A673 (cell line): ENCODE data around the gene HDAC4. TPM values are rescaled to one million over a fixed set of nuclear protein-coding genes. Genes with fewer than 3 reads are reported as not detected.

Experiments
- BruUV-seq: library from RNA; stranded (reverse); fragments of 400-500 nt; replicated peaks from 2 replicates; lab custom pipeline; 2021; lab: Mats Ljungman, UMichigan
- CTCF ChIA-PET: fragments of 300-600 bp; sonication (Branson Sonifier 250); formaldehyde crosslinking; loops from one replicate; lab custom pipeline; 2022; ENCODE audit warnings: antibody characterized with exemption; lab: Charles Lee
- POLR2A ChIA-PET: fragments of 300-600 bp; sonication (Branson Sonifier 250); formaldehyde crosslinking; loops from one replicate; lab custom pipeline; 2022; ENCODE audit warnings: antibody characterized with exemption; ENCODE audit not compliant: low non-redundant PET; lab: Charles Lee
- DNase-seq: peaks from one replicate; pipeline ENCODE4 v3.0.0-alpha.2; 2015; ENCODE audit warnings: low spot score
- H3K27ac ChIP-seq: fragments of 200-600 bp; sonication (generic); 2 replicates; pipeline ENCODE4 v1.5.1; 2016; ENCODE audit warnings: mixed run types, low read depth, mild to moderate bottlenecking, mixed read lengths, antibody characterized with exemption, low read length; ENCODE audit not compliant: poor library complexity, severe bottlenecking
- H3K27me3 ChIP-seq: fragments of 200-600 bp; sonication (generic); replicated peaks from 2 replicates; pipeline ENCODE4 v1.6.1; 2017; ENCODE audit warnings: mixed run types, low read depth, mild to moderate bottlenecking, mixed read lengths, antibody characterized with exemption, low read length; ENCODE audit not compliant: insufficient read depth, poor library complexity
- H3K36me3 ChIP-seq: fragments of 200-600 bp; sonication (generic); 2 replicates; pipeline ENCODE4 v1.6.1; 2016; ENCODE audit warnings: mixed run types, mild to moderate bottlenecking, mixed read lengths, antibody characterized with exemption, low read length; ENCODE audit not compliant: insufficient read depth, poor library complexity, severe bottlenecking
- H3K4me1 ChIP-seq: fragments of 200-600 bp; sonication (generic); 2 replicates; pipeline ENCODE4 v1.6.1; 2017; ENCODE audit warnings: mixed run types, mild to moderate bottlenecking, mixed read lengths, antibody characterized with exemption, low read length; ENCODE audit not compliant: insufficient read depth, poor library complexity, severe bottlenecking
- H3K4me3 ChIP-seq: fragments of 200-600 bp; sonication (generic); 2 replicates; pipeline ENCODE4 v1.5.1; 2016; ENCODE audit warnings: low read depth, mixed run types, mild to moderate bottlenecking, mixed read lengths, low read length; ENCODE audit not compliant: poor library complexity, severe bottlenecking
- H3K9me3 ChIP-seq: fragments of 200-600 bp; sonication (generic); 2 replicates; pipeline ENCODE4 v1.6.1; 2016; ENCODE audit warnings: mixed run types, low read depth, mild to moderate bottlenecking, mixed read lengths, antibody characterized with exemption, low read length; ENCODE audit not compliant: poor library complexity, severe bottlenecking
- EZH2 ChIP-seq: fragments of 200-600 bp; sonication (generic); IDR thresholded peaks from 2 replicates; pipeline ENCODE4 v1.6.1; 2017; ENCODE audit warnings: borderline replicate concordance, low read depth, mild to moderate bottlenecking, mixed read lengths, antibody characterized with exemption, low read length; ENCODE audit not compliant: poor library complexity, severe bottlenecking
- intact Hi-C: fragments of 100-400 bp; cut with micrococcal nuclease; formaldehyde crosslinking; loops from one replicate; pipeline ENCODE4 v1.10.0; 2022; ENCODE audit not compliant: unreplicated experiment
- total RNA-seq: library from RNA; stranded (reverse); gene quantifications from 2 replicates; pipeline ENCODE4 v1.2.3, GENCODE V29; 2021
- TF ChIP-seq, protein P1 (sequence below): fragments of 300-800, 200-600 bp; sonication (generic); conservative IDR thresholded peaks from 2 replicates; pipeline ENCODE4 v1.5.1; 2017; ENCODE audit warnings: low read depth, mild to moderate bottlenecking, antibody characterized with exemption, low read length, moderate library complexity, mixed read lengths

HDAC4 gene
- total RNA-seq, 1 experiment from 2014 or later, result 40.0 TPM

DNA sequence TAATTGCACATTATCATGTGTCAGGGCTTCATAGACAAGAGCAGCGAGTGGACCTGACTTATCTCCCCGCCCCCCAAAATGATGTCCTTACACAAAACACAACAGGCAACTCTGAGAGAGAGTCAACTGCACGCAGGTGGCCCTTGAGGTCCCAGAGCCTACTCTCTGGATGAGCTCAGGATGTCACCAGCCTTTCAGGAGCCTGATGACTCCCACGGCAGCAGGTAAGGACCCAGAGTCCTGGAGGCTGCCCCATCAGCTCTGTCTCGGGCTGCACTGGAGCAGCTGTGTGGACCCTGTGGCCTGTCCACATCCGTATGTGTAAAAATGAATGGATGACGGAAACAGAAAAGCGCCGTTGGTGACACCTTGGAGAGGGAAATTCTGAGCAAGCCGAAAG, 130.9 kb downstream of the HDAC4 start:
- TF ChIP-seq, protein P1, sequence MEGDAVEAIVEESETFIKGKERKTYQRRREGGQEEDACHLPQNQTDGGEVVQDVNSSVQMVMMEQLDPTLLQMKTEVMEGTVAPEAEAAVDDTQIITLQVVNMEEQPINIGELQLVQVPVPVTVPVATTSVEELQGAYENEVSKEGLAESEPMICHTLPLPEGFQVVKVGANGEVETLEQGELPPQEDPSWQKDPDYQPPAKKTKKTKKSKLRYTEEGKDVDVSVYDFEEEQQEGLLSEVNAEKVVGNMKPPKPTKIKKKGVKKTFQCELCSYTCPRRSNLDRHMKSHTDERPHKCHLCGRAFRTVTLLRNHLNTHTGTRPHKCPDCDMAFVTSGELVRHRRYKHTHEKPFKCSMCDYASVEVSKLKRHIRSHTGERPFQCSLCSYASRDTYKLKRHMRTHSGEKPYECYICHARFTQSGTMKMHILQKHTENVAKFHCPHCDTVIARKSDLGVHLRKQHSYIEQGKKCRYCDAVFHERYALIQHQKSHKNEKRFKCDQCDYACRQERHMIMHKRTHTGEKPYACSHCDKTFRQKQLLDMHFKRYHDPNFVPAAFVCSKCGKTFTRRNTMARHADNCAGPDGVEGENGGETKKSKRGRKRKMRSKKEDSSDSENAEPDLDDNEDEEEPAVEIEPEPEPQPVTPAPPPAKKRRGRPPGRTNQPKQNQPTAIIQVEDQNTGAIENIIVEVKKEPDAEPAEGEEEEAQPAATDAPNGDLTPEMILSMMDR, result no peak
- TF ChIP-seq EZH2, result no peak
- H3K4me3 ChIP-seq, result no peak overlapping the region
- no peak for DNase-seq
- H3K9me3 ChIP-seq, result no peaks in the 10 kb centered on the region
- peaks cover 72% of the 10 kb centered on the region for H3K4me1 ChIP-seq
- H3K27me3 ChIP-seq, result no peaks in the 10 kb centered on the region
- intact Hi-C loops, result no loop called here
- CTCF ChIA-PET, result no interaction called here
- H3K36me3 ChIP-seq, result no peaks in the 10 kb centered on the region
- POLR2A ChIA-PET, result no interaction called here
- BruUV-seq, result no TSS peak
- no peak overlapping the region for H3K27ac ChIP-seq

DNA sequence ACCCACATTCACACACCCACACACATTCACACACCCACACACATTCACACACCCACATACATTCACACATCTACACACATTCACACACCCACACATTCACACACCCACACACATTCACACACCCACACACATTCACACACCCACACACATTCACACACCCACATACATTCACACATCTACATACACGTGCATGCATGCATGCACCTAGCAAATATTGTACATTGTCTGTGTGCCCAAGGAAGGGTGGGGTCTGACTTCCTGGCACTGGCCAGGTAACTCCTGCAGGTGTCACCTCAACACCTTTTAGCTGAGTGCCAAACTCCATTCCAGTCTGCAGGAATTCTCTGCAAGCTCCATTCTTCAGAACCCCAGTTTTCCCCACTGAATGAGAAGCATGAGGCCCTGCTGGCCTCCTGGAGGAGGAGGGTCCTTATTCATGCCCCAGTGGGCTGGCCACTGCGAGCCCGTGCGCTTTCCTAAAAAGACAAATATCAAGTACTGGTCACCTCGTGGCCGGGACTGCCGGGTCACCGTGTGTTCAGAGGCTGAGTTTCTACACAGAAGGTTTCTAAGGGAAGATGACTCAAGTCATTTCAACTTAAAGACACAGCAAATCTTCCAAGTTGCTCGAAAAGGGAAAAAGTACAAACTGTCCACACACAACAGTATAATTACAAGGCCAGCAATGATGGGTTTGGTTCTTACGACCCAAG, 131.5 kb downstream of the HDAC4 start:
- intact Hi-C loops, result no loop called here
- no peak for DNase-seq
- CTCF ChIA-PET, result no interaction called here
- POLR2A ChIA-PET, result no interaction called here
- H3K27me3 ChIP-seq, result no peaks in the 10 kb centered on the region
- H3K4me3 ChIP-seq, result no peak overlapping the region
- no peak overlapping the region for H3K27ac ChIP-seq
- no peaks in the 10 kb centered on the region for H3K36me3 ChIP-seq
- H3K4me1 ChIP-seq, result peaks cover 72% of the 10 kb centered on the region
- no TSS peak for BruUV-seq
- H3K9me3 ChIP-seq, result no peaks in the 10 kb centered on the region
- TF ChIP-seq, protein P1, result no peak
- TF ChIP-seq EZH2, result no peak

DNA sequence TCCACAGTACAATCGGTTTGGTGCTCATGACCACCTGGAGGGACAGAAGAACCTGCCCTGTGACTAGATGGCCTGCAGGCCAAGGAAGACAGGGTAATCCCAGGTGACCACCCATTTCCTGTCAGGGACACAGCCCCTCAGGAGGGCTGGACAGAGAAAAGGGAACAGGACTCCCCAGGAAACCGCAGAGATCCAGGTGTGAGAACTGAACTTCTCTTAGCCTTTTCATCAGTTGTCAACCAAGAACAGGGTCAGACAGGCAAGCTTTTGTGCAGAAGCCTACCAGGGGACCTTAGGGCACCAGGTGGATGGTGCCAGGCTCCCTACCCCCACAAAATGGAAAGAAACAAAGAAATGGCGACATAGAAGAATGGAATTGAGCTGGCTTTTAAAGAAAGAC, 132.3 kb downstream of the HDAC4 start:
- no peak for DNase-seq
- ChIA-PET POLR2A (interaction anchor here (0.5 kb wide), 1 partner anchor 34 kb away, joined by 4 read pairs; no protein-coding TSS in a partner anchor), CTCF (no interaction called here)
- Histone ChIP-seq H3K4me1 (peaks cover 77% of the 10 kb centered on the region), H3K27ac (peak overlapping the region; percentile 93), H3K36me3 (no peaks in the 10 kb centered on the region), H3K27me3 (no peaks in the 10 kb centered on the region), H3K9me3 (no peaks in the 10 kb centered on the region), H3K4me3 (no peak overlapping the region)
- TF ChIP-seq EZH2, result no peak
- TF ChIP-seq, protein P1, result no peak
- no TSS peak for BruUV-seq
- intact Hi-C loops, result no loop called here
